ENCODE data around the gene GATAD2B.

Gene GATAD2B

DNA sequence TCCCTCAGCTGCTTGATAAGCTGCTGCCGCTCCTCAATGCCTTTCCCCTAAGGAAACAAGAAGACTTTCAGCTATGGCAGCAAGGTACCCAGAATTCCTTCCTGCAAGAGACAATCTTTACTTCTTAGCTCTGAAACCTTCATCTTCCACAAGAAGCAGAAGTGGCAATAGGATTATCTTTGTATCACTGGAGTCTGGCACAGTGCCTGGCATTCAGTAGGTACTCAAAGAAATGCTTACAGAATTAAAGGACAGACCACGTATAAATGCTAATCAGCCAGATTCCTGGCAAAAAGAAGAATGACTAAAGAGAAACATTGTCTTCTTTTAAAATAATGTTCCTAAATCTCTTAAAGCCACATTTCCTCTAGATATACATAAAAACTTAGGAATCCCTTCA, 103.9 kb downstream of the GATAD2B start:
- H3K36me3 ChIP-seq (ENCODE audit: control insufficient read depth in 1 of 2, insufficient read depth in 2 of 2, low read length in 2 of 2) = peaks cover 32 to 42% of the 10 kb centered on the region in 2 donors
- H3K27ac ChIP-seq (ENCODE audit: low read depth, low read length) = no peak overlapping the region
- H3K4me3 ChIP-seq (ENCODE audit: low read depth in 1 of 2, low read length in 2 of 2) = no peak overlapping the region
- H3K27me3 ChIP-seq (ENCODE audit: control insufficient read depth in 1 of 2, insufficient read depth in 2 of 2, low read length in 2 of 2) = no peaks in the 10 kb centered on the region
- no peak overlapping the region for H3K9ac ChIP-seq (ENCODE audit: low read depth in 1 of 2, low read length in 2 of 2)
- no peaks in the 10 kb centered on the region for H3K4me1 ChIP-seq (ENCODE audit: control insufficient read depth in 1 of 2, insufficient read depth in 2 of 2, low read length in 2 of 2)
- no peaks in the 10 kb centered on the region for H3K9me3 ChIP-seq (ENCODE audit: control insufficient read depth in 1 of 2, low read length in 2 of 2)

DNA sequence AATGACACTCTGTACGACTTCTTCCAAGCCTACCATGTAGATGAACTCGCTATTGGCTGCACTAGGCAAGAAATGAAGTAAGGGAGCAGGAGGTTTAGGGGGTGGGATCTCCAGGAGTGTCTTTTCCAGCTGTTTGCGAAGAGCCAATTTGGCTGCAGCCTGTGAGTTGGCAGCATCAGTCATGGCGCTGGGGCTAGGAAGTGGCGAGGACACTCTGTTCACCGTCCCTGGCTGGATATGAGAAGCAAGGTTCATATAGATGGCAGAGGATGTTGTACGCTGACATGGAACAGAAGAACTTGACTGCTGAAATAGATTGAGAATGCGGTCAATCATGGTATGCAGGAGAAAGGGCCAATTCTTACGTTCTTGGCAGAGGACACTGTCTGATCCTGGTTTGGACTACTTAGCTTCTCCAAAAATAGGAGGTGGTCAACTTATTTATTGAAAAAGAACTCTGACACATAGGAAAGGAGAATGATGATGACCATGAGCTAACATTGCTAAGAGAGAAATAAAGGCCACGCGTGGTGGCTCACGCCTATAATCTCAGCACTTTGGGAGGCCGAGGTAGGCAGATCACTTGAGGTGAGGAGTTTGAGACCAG, 106.4 kb downstream of the GATAD2B start:
- peaks cover 44 to 66% of the 10 kb centered on the region in 2 donors for H3K36me3 ChIP-seq (ENCODE audit: control insufficient read depth in 1 of 2, insufficient read depth in 2 of 2, low read length in 2 of 2)
- no peaks in the 10 kb centered on the region for H3K9me3 ChIP-seq (ENCODE audit: control insufficient read depth in 1 of 2, low read length in 2 of 2)
- H3K9ac ChIP-seq (ENCODE audit: low read depth in 1 of 2, low read length in 2 of 2) = no peak overlapping the region
- no peak overlapping the region for H3K27ac ChIP-seq (ENCODE audit: low read depth, low read length)
- H3K27me3 ChIP-seq (ENCODE audit: control insufficient read depth in 1 of 2, insufficient read depth in 2 of 2, low read length in 2 of 2) = no peaks in the 10 kb centered on the region
- H3K4me1 ChIP-seq (ENCODE audit: control insufficient read depth in 1 of 2, insufficient read depth in 2 of 2, low read length in 2 of 2) = no peaks in the 10 kb centered on the region
- no peak overlapping the region for H3K4me3 ChIP-seq (ENCODE audit: low read depth in 1 of 2, low read length in 2 of 2)

DNA sequence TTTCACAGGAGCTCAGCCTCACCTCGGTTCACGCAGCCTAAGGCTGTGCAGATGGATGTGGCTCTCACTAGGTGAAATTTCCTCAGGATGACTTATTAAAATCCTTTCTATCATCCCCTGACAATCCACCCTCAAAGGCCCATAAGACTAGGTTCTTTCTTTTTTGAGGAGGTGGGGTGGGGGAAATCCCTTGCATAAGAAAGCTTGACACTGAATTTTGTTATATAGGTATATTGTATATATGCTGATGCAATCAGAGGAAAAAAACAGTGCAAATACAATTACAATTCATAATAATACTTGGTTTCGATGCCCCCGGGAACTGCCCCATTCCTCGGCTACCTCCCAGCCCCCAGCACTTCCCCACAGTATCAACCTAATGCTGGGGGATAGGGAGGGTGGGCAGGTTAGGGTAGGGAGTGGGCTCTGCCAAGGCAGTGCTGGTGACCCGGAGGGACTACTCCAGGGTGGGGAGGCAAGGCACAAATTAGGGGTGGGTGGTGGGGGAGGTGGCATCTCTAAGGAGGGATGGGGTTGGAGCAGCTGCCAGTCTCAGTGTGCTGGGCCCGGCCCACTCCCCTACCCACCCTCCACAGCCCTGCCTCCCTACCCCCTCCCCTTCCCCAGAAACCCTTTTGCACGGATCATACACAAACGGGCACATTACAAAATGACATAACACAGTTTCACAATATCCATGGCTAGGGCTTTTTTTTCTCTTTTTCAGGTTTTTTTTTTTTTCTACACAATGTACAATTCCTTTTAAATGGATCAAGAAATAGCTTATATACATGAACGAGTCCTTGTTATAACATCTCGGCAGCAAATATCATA, 116.7 kb downstream of the GATAD2B start:
- Histone ChIP-seq H3K4me1 (ENCODE audit: control insufficient read depth in 1 of 2, insufficient read depth in 2 of 2, low read length in 2 of 2) (peaks cover 0 to 10% of the 10 kb centered on the region in 2 donors), H3K9me3 (ENCODE audit: control insufficient read depth in 1 of 2, low read length in 2 of 2) (no peaks in the 10 kb centered on the region), H3K9ac (ENCODE audit: low read depth in 1 of 2, low read length in 2 of 2) (no peak overlapping the region), H3K4me3 (ENCODE audit: low read depth in 1 of 2, low read length in 2 of 2) (no peak overlapping the region), H3K27me3 (ENCODE audit: control insufficient read depth in 1 of 2, insufficient read depth in 2 of 2, low read length in 2 of 2) (no peaks in the 10 kb centered on the region), H3K36me3 (ENCODE audit: control insufficient read depth in 1 of 2, insufficient read depth in 2 of 2, low read length in 2 of 2) (peaks cover 14 to 35% of the 10 kb centered on the region in 2 donors), H3K27ac (ENCODE audit: low read depth, low read length) (no peak overlapping the region)

DNA sequence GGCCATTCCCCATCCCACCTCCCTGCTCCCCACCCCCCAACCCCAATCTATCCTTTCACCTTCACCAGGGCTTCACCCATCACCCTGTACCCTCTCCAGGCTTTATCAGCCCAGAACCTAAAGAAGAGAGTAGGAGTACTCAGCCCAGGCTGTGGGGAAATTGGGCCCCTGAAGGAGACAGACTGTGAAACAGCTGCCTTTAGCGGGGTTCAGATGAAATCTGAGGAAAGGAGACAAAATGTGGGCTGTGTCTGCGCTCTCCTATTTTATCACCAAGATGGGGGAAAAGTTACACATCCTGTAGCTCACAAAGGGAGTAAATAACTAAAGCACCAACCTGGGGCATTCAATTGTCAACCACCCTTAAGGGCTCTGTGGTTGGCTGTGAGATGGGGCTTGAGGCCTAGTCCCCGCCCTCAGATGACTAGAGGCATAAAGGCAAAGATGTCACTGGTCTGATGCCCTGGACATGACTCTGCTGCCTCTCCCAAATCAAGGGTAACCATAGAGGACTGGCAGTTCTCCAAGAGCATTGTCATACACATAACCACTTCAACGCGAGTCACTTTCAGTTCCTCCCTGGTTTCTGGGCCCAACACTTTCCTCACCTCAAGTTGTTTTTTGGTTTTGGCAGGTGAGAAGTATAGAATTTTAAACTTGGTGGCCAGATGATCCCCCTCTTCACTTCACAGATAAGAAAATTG, 117.6 kb downstream of the GATAD2B start:
- Histone ChIP-seq H3K27me3 (ENCODE audit: control insufficient read depth in 1 of 2, insufficient read depth in 2 of 2, low read length in 2 of 2) (no peaks in the 10 kb centered on the region), H3K9ac (ENCODE audit: low read depth in 1 of 2, low read length in 2 of 2) (no peak overlapping the region), H3K36me3 (ENCODE audit: control insufficient read depth in 1 of 2, insufficient read depth in 2 of 2, low read length in 2 of 2) (peaks cover 13 to 29% of the 10 kb centered on the region in 2 donors), H3K4me3 (ENCODE audit: low read depth in 1 of 2, low read length in 2 of 2) (no peak overlapping the region), H3K27ac (ENCODE audit: low read depth, low read length) (no peak overlapping the region), H3K4me1 (ENCODE audit: control insufficient read depth in 1 of 2, insufficient read depth in 2 of 2, low read length in 2 of 2) (peaks cover 0 to 10% of the 10 kb centered on the region in 2 donors), H3K9me3 (ENCODE audit: control insufficient read depth in 1 of 2, low read length in 2 of 2) (no peaks in the 10 kb centered on the region)

DNA sequence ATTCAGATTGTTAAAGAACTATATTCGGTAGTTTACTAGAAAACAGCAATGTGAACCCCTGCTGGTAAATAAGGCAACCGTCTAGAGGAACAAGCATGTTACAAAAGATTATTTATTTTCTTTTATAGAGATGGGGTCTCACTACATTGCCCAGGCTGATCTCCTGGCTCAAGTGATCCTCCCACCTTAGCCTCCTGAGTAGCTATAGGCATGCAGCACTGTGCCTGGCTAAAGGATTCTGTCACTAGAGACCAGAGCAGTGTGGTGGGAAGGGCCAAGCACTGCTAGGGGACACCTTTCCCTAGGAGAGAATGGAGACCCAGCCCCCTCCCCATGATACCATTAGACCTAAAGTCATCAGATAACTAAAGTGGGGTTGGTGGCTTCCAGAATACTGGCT, 118.7 kb downstream of the GATAD2B start:
- H3K9me3 ChIP-seq (ENCODE audit: control insufficient read depth in 1 of 2, low read length in 2 of 2) = no peaks in the 10 kb centered on the region
- H3K4me3 ChIP-seq (ENCODE audit: low read depth in 1 of 2, low read length in 2 of 2) = no peak overlapping the region
- peaks cover 6 to 18% of the 10 kb centered on the region in 2 donors for H3K36me3 ChIP-seq (ENCODE audit: control insufficient read depth in 1 of 2, insufficient read depth in 2 of 2, low read length in 2 of 2)
- H3K27me3 ChIP-seq (ENCODE audit: control insufficient read depth in 1 of 2, insufficient read depth in 2 of 2, low read length in 2 of 2) = no peaks in the 10 kb centered on the region
- no peak overlapping the region for H3K9ac ChIP-seq (ENCODE audit: low read depth in 1 of 2, low read length in 2 of 2)
- peaks cover 0 to 10% of the 10 kb centered on the region in 2 donors for H3K4me1 ChIP-seq (ENCODE audit: control insufficient read depth in 1 of 2, insufficient read depth in 2 of 2, low read length in 2 of 2)
- H3K27ac ChIP-seq (ENCODE audit: low read depth, low read length) = no peak overlapping the region

DNA sequence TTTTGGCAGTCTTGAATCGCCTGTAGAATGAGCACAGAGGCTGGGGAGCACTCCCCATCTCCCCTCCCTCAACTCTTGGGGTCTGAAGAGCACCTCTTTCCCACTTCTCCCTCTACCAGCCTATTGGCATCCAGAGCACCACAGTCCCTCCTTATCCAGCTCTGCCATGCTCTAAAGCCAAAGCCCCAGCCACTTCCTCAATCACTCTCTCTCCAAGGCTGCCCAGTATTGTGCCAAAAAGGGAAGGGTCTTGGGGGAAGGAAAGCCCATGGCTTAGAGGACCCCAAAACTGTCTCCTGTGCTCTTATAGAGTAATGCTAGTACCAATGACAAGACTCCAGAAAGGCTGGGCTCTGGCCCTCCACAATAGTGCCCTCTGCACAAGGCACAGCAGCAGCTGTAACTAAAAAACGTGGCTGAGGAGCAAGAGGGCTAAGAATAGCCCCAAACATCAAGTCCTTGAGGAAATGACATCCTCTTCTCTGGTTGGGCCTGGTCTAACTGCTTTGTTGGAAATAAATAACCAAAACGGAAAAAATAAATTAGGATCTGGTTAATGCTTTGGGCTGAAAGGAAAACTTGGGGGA, 119.2 kb downstream of the GATAD2B start:
- no peak overlapping the region for H3K9ac ChIP-seq (ENCODE audit: low read depth in 1 of 2, low read length in 2 of 2)
- H3K36me3 ChIP-seq (ENCODE audit: control insufficient read depth in 1 of 2, insufficient read depth in 2 of 2, low read length in 2 of 2) = peaks cover 6 to 13% of the 10 kb centered on the region in 2 donors
- H3K4me3 ChIP-seq (ENCODE audit: low read depth in 1 of 2, low read length in 2 of 2) = no peak overlapping the region
- H3K4me1 ChIP-seq (ENCODE audit: control insufficient read depth in 1 of 2, insufficient read depth in 2 of 2, low read length in 2 of 2) = peaks cover 0 to 10% of the 10 kb centered on the region in 2 donors
- H3K9me3 ChIP-seq (ENCODE audit: control insufficient read depth in 1 of 2, low read length in 2 of 2) = no peaks in the 10 kb centered on the region
- H3K27ac ChIP-seq (ENCODE audit: low read depth, low read length) = no peak overlapping the region
- no peaks in the 10 kb centered on the region for H3K27me3 ChIP-seq (ENCODE audit: control insufficient read depth in 1 of 2, insufficient read depth in 2 of 2, low read length in 2 of 2)

DNA sequence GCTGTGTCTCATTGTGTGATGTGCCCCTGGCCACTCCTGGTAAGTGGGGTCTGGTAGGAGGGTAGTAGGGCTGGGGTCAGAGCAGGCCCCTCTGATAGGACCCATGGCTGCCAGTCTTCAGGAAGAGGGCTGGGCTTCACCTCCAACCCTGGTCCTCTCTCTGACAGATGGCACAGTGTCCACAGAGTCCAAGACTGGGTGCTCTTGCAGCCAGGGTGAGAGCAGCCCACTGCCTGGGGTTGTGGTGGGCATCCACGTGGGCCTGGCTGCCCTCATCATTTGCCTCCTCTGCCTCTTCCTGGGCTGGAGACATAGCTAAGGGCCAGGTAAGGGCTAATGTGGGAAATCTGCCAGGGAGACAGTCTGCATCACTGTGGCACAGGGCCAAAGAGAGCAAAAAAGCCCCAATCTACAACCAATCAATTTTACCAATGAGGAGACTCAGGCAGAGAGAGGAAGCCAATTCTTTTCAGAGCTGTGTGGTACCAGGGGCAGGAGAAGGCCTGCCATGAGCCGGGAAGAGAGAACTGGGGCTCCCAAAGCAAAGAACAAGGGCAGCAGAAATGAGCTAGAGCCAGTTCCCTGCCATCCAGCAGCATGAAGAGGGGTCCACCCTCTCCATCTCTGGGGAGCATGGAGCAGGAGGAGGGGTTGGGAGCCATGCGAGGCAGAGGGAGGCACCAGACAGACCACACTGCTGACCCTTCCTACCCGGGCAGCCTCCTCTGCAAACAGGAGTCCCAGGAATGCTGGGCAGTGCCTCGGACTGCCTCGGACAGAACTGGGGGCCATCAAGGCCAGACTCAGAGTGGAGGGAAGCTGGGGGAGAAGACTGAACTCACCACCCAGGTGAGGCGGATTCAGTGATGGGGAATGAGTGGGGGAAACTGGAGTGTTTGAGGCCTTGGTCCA, 120.7 kb downstream of the GATAD2B start:
- no peaks in the 10 kb centered on the region for H3K27me3 ChIP-seq (ENCODE audit: control insufficient read depth in 1 of 2, insufficient read depth in 2 of 2, low read length in 2 of 2)
- H3K4me3 ChIP-seq (ENCODE audit: low read depth in 1 of 2, low read length in 2 of 2) = no peak overlapping the region
- no peak overlapping the region for H3K27ac ChIP-seq (ENCODE audit: low read depth, low read length)
- no peaks in the 10 kb centered on the region for H3K9me3 ChIP-seq (ENCODE audit: control insufficient read depth in 1 of 2, low read length in 2 of 2)
- H3K36me3 ChIP-seq (ENCODE audit: control insufficient read depth in 1 of 2, insufficient read depth in 2 of 2, low read length in 2 of 2) = peaks cover 2 to 3% of the 10 kb centered on the region in 2 donors
- no peak overlapping the region for H3K9ac ChIP-seq (ENCODE audit: low read depth in 1 of 2, low read length in 2 of 2)
- H3K4me1 ChIP-seq (ENCODE audit: control insufficient read depth in 1 of 2, insufficient read depth in 2 of 2, low read length in 2 of 2) = peaks cover 0 to 10% of the 10 kb centered on the region in 2 donors

DNA sequence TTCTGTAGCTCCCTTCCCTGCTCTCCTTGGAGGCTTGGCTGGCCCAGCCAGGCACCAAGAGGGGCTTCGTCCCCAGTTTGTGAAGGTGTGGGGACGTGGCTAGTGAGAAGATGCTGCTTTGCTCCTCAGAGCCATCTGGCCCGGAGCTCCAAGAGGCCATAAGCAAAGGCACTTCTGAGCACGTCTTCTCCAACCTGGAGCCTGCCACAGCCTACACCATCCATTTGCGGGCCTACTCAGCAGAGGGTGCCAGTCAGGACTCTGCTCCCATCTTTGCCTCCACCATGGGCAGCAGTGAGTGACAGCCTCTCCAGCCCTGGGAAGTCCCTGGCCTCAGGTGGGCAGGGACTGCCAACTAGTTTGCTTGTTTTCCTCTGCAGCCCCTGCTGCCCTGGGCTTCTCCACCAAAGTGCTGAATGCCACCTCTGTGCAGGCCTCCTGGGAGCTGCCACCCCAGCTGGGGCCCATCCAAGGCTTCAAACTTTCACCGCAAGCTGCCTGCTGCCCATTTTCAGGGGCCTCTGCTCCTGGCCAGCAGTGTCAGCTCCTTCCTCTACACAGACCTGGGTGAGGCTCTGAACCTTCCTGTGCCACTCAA, 121.6 kb downstream of the GATAD2B start:
- Histone ChIP-seq H3K4me3 (ENCODE audit: low read depth in 1 of 2, low read length in 2 of 2) (no peak overlapping the region), H3K27me3 (ENCODE audit: control insufficient read depth in 1 of 2, insufficient read depth in 2 of 2, low read length in 2 of 2) (no peaks in the 10 kb centered on the region), H3K9me3 (ENCODE audit: control insufficient read depth in 1 of 2, low read length in 2 of 2) (no peaks in the 10 kb centered on the region), H3K36me3 (ENCODE audit: control insufficient read depth in 1 of 2, insufficient read depth in 2 of 2, low read length in 2 of 2) (no peaks in the 10 kb centered on the region), H3K9ac (ENCODE audit: low read depth in 1 of 2, low read length in 2 of 2) (no peak overlapping the region), H3K4me1 (ENCODE audit: control insufficient read depth in 1 of 2, insufficient read depth in 2 of 2, low read length in 2 of 2) (peaks cover 0 to 10% of the 10 kb centered on the region in 2 donors), H3K27ac (ENCODE audit: low read depth, low read length) (no peak overlapping the region)

DNA sequence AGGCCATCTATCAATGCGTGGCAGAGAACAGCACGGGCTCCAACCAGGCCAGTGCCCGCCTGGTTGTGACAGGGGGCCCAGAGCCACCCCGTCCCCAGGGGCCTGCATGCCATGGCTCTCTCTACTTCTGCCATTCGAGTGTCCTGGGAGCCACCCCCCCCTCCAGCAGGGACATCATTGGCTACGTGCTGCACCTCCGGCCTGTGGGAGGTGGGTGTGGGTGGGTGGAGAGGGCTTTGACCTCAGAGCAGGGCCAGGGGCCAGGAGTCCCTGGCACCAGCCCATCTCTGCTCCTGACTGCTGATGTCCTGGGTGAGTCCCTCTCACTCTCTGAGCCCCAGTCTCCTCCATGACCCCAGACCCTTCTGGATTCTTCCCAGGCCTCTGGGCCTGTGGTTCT, 122.3 kb downstream of the GATAD2B start:
- Histone ChIP-seq H3K4me1 (ENCODE audit: control insufficient read depth in 1 of 2, insufficient read depth in 2 of 2, low read length in 2 of 2) (peaks cover 0 to 4% of the 10 kb centered on the region in 2 donors), H3K4me3 (ENCODE audit: low read depth in 1 of 2, low read length in 2 of 2) (no peak overlapping the region), H3K9ac (ENCODE audit: low read depth in 1 of 2, low read length in 2 of 2) (no peak overlapping the region), H3K9me3 (ENCODE audit: control insufficient read depth in 1 of 2, low read length in 2 of 2) (no peaks in the 10 kb centered on the region), H3K27ac (ENCODE audit: low read depth, low read length) (no peak overlapping the region), H3K27me3 (ENCODE audit: control insufficient read depth in 1 of 2, insufficient read depth in 2 of 2, low read length in 2 of 2) (no peaks in the 10 kb centered on the region), H3K36me3 (ENCODE audit: control insufficient read depth in 1 of 2, insufficient read depth in 2 of 2, low read length in 2 of 2) (no peaks in the 10 kb centered on the region)

All from duodenal mucosa (tissue), 2 donors.